Activated naive CD4-positive, alpha-beta T cell treated with anti-CD3 and anti-CD28 coated beads for 36 hours (primary cell): Measurements from ENCODE around the gene APC. TPM values are rescaled to one million over a fixed set of nuclear protein-coding genes. Genes with fewer than 3 reads are reported as not detected.

Experiments
- CTCF ChIA-PET: fragments of 350-600 bp; sonication (Branson Sonifier 250); formaldehyde crosslinking; loops from one replicate; lab custom pipeline; 2021; ENCODE audit warnings: antibody characterized with exemption; lab: Charles Lee
- DNase-seq: peaks from one replicate; pipeline ENCODE4 v3.0.0-alpha.2; 2020
- H3K27ac Mint-ChIP-seq: one replicate; pipeline ENCODE4 v1.8.0; 2021; ENCODE audit warnings: mild to moderate bottlenecking, mixed read lengths
- H3K27me3 Mint-ChIP-seq: one replicate; pipeline ENCODE4 v1.8.0; 2021; ENCODE audit warnings: low read depth, mixed read lengths
- H3K36me3 Mint-ChIP-seq: one replicate; pipeline ENCODE4 v1.8.0; 2021; ENCODE audit warnings: low read depth, mixed read lengths
- H3K4me1 Mint-ChIP-seq: one replicate; pipeline ENCODE4 v1.8.0; 2021; ENCODE audit warnings: low read depth, mixed read lengths
- H3K4me3 Mint-ChIP-seq: one replicate; pipeline ENCODE4 v1.8.0; 2021; ENCODE audit warnings: mild to moderate bottlenecking, moderate library complexity, mixed read lengths
- H3K9me3 Mint-ChIP-seq: one replicate; pipeline ENCODE4 v1.8.0; 2021; ENCODE audit warnings: mixed read lengths
- intact Hi-C: fragments of 100-400 bp; cut with micrococcal nuclease; formaldehyde crosslinking; loops from one replicate; pipeline ENCODE4 v1.15.1; 2023
- total RNA-seq, 2 experiments: library from RNA; stranded (reverse); gene quantifications; one replicate each; pipeline ENCODE4 v1.2.3, GENCODE V29; 2021

APC gene
- total RNA-seq = 10 to 100 TPM; 15.6 to 17.2 TPM

GRCh38 chr5:112737463-112738190, at the start of gene APC:
Gene APC (plus strand): TSS chr5:112737885. CDS start chr5:112754891, 17,006 bp downstream.
- peaks cover 5% of the 10 kb centered on the region for H3K36me3 Mint-ChIP-seq
- H3K9me3 Mint-ChIP-seq = no peaks in the 10 kb centered on the region

GRCh38 chr5:112689155-112689909, 48.4 kb upstream of the APC start:
- CTCF ChIA-PET = interaction anchor here (0.6 to 3.9 kb wide), 6 partner anchors 46 to 514 kb away, joined by 3 to 50 read pairs (median 3); no protein-coding TSS in a partner anchor
- no peaks in the 10 kb centered on the region for H3K9me3 Mint-ChIP-seq
- H3K27ac Mint-ChIP-seq = no peak overlapping the region
- no peaks in the 10 kb centered on the region for H3K36me3 Mint-ChIP-seq
- intact Hi-C loops = no loop called here
- no peaks in the 10 kb centered on the region for H3K4me1 Mint-ChIP-seq
- no peak for DNase-seq
- no peak overlapping the region for H3K4me3 Mint-ChIP-seq
- H3K27me3 Mint-ChIP-seq = peaks cover 4% of the 10 kb centered on the region

More at GRCh38 chr5:112737463-112738190, at the start of gene APC:
- intact Hi-C loops = loop anchor here (1.0 to 2.0 kb wide), 2 partner anchors 30 to 239 kb away; partner anchors contain the start of gene DCP2
- CTCF ChIA-PET = interaction anchor here (0.9 to 3.5 kb wide), 5 partner anchors 10 to 46 kb away, joined by 3 to 14 read pairs (median 3); no protein-coding TSS in a partner anchor
- Mint-ChIP-seq H3K27ac (no peak within 1 kb of the TSS), H3K4me1 (peaks cover 18% of the 10 kb centered on the region), H3K27me3 (no peaks in the 10 kb centered on the region), H3K4me3 (peak within 1 kb of the TSS; percentile 95)
- DNase-seq = peak; percentile 92

- no peaks in the 10 kb centered on the region for H3K4me1 Mint-ChIP-seq
- no peak for DNase-seq
- no peaks in the 10 kb centered on the region for H3K36me3 Mint-ChIP-seq
- H3K9me3 Mint-ChIP-seq = no peaks in the 10 kb centered on the region
- H3K27ac Mint-ChIP-seq = no peak overlapping the region
- H3K4me3 Mint-ChIP-seq = no peak overlapping the region
- peaks cover 4% of the 10 kb centered on the region for H3K27me3 Mint-ChIP-seq
- CTCF ChIA-PET = interaction anchor here (0.7 to 3.9 kb wide), 6 partner anchors 11 to 285 kb away, joined by 3 to 50 read pairs (median 4); no protein-coding TSS in a partner anchor
- intact Hi-C loops = loop anchor here (1.0 kb wide), 5 partner anchors 67 to 274 kb away; partner anchors contain the start of gene REEP5
Measured at GRCh38 chr5:112690605-112691338, 46.9 kb upstream of the APC start.

- DNase-seq = no peak
Measured at GRCh38 chr5:112691339-112691680, 46.4 kb upstream of the APC start.

GRCh38 chr5:112691758-112692157, 45.9 kb upstream of the APC start:
- no peak overlapping the region for H3K4me3 Mint-ChIP-seq
- intact Hi-C loops = loop anchor here (1.0 kb wide), 5 partner anchors 66 to 273 kb away; partner anchors contain the start of gene REEP5
- CTCF ChIA-PET = interaction anchor here (0.6 to 3.9 kb wide), 17 partner anchors 10 to 442 kb away, joined by 3 to 50 read pairs (median 4); partner anchors contain the start of gene REEP5
- peaks cover 4% of the 10 kb centered on the region for H3K27me3 Mint-ChIP-seq
- no peaks in the 10 kb centered on the region for H3K9me3 Mint-ChIP-seq
- H3K36me3 Mint-ChIP-seq = no peaks in the 10 kb centered on the region
- peak; percentile 63 for DNase-seq
- no peaks in the 10 kb centered on the region for H3K4me1 Mint-ChIP-seq
- H3K27ac Mint-ChIP-seq = no peak overlapping the region

More at GRCh38 chr5:112691339-112691680, 46.4 kb upstream of the APC start:
- no peak overlapping the region for H3K27ac Mint-ChIP-seq
- intact Hi-C loops = loop anchor here (1.0 kb wide), 5 partner anchors 66 to 273 kb away; partner anchors contain the start of gene REEP5
- H3K9me3 Mint-ChIP-seq = no peaks in the 10 kb centered on the region
- H3K4me1 Mint-ChIP-seq = no peaks in the 10 kb centered on the region
- H3K4me3 Mint-ChIP-seq = no peak overlapping the region
- CTCF ChIA-PET = interaction anchor here (0.7 to 3.9 kb wide), 14 partner anchors 10 to 278 kb away, joined by 3 to 50 read pairs (median 4); partner anchors contain the start of gene REEP5
- peaks cover 4% of the 10 kb centered on the region for H3K27me3 Mint-ChIP-seq
- H3K36me3 Mint-ChIP-seq = no peaks in the 10 kb centered on the region

GRCh38 chr5:112692472-112692871, 45.2 kb upstream of the APC start:
- no peak overlapping the region for H3K4me3 Mint-ChIP-seq
- intact Hi-C loops = no loop called here
- H3K27ac Mint-ChIP-seq = no peak overlapping the region
- H3K36me3 Mint-ChIP-seq = no peaks in the 10 kb centered on the region
- DNase-seq = no peak
- no peaks in the 10 kb centered on the region for H3K4me1 Mint-ChIP-seq
- CTCF ChIA-PET = interaction anchor here (0.6 to 3.9 kb wide), 16 partner anchors 9 to 443 kb away, joined by 3 to 50 read pairs (median 4); partner anchors contain the start of gene REEP5
- H3K27me3 Mint-ChIP-seq = peaks cover 6% of the 10 kb centered on the region
- H3K9me3 Mint-ChIP-seq = no peaks in the 10 kb centered on the region

GRCh38 chr5:112693301-112693700, 44.4 kb upstream of the APC start:
- Mint-ChIP-seq H3K36me3 (no peaks in the 10 kb centered on the region), H3K9me3 (no peaks in the 10 kb centered on the region), H3K4me3 (no peak overlapping the region), H3K27me3 (peaks cover 6% of the 10 kb centered on the region), H3K4me1 (no peaks in the 10 kb centered on the region), H3K27ac (no peak overlapping the region)
- intact Hi-C loops = no loop called here
- CTCF ChIA-PET = interaction anchor here (0.6 to 3.9 kb wide), 5 partner anchors 53 to 303 kb away, joined by 3 to 50 read pairs (median 5); no protein-coding TSS in a partner anchor
- no peak for DNase-seq

- Mint-ChIP-seq H3K27ac (no peak overlapping the region), H3K4me1 (no peaks in the 10 kb centered on the region), H3K9me3 (no peaks in the 10 kb centered on the region), H3K36me3 (no peaks in the 10 kb centered on the region), H3K4me3 (no peak overlapping the region), H3K27me3 (peaks cover 6% of the 10 kb centered on the region)
- no peak for DNase-seq
- CTCF ChIA-PET = interaction anchor here (0.6 to 1.1 kb wide), 2 partner anchors 10 to 63 kb away, joined by 3 to 4 read pairs; no protein-coding TSS in a partner anchor
- intact Hi-C loops = no loop called here
Measured at GRCh38 chr5:112694853-112695709, 42.6 kb upstream of the APC start.

GRCh38 chr5:112696786-112697185, 40.9 kb upstream of the APC start:
- Mint-ChIP-seq H3K36me3 (no peaks in the 10 kb centered on the region), H3K9me3 (no peaks in the 10 kb centered on the region), H3K27me3 (peaks cover 3% of the 10 kb centered on the region), H3K4me1 (no peaks in the 10 kb centered on the region), H3K4me3 (no peak overlapping the region), H3K27ac (no peak overlapping the region)
- intact Hi-C loops = no loop called here
- CTCF ChIA-PET = interaction anchor here (0.5 to 0.6 kb wide), 2 partner anchors 13 to 60 kb away, joined by 3 read pairs; no protein-coding TSS in a partner anchor
- no peak for DNase-seq

- no peak overlapping the region for H3K27ac Mint-ChIP-seq
- CTCF ChIA-PET = interaction anchor here (0.6 kb wide), 1 partner anchor 60 kb away, joined by 3 read pairs; no protein-coding TSS in a partner anchor
- H3K4me3 Mint-ChIP-seq = no peak overlapping the region
- intact Hi-C loops = no loop called here
- no peaks in the 10 kb centered on the region for H3K36me3 Mint-ChIP-seq
- no peak for DNase-seq
- H3K9me3 Mint-ChIP-seq = no peaks in the 10 kb centered on the region
- no peaks in the 10 kb centered on the region for H3K4me1 Mint-ChIP-seq
- H3K27me3 Mint-ChIP-seq = peaks cover 3% of the 10 kb centered on the region
Measured at GRCh38 chr5:112697322-112697721, 40.4 kb upstream of the APC start.

GRCh38 chr5:112697833-112698232, 39.9 kb upstream of the APC start:
- intact Hi-C loops = no loop called here
- H3K27ac Mint-ChIP-seq = no peak overlapping the region
- CTCF ChIA-PET = no interaction called here

More at GRCh38 chr5:112697833-112698232, 39.9 kb upstream of the APC start:
- Mint-ChIP-seq H3K27me3 (peaks cover 3% of the 10 kb centered on the region), H3K4me1 (no peaks in the 10 kb centered on the region), H3K36me3 (no peaks in the 10 kb centered on the region), H3K9me3 (no peaks in the 10 kb centered on the region), H3K4me3 (no peak overlapping the region)
- DNase-seq = no peak
